ENCODE measurements around the gene TAOK3. TPM values are rescaled to one million over a fixed set of nuclear protein-coding genes. Genes with fewer than 3 reads are reported as not detected.

Gene TAOK3
- polyA plus RNA-seq (2011; rRNA removed) (48.8 and 56.4 TPM in 2 replicates), polyA minus RNA-seq (2011; rRNA and poly(A)+ RNA removed) (62.7 and 69.0 TPM in 2 replicates)

- DNase-seq (ENCODE audit: low read depth, low spot score), result peak; percentile 96
- TF ChIP-seq CTCF (IDR thresholded peaks at IDR 0.05; ENCODE audit: low read depth, low read length), result no peak
- Histone ChIP-seq H3K27ac (ENCODE audit: low read depth, low read length) (peak within 1 kb of the TSS; percentile 57), H3K4me3 (ENCODE audit: low read depth, low read length) (peak within 1 kb of the TSS; percentile 92), H3K27me3 (ENCODE audit: control insufficient read depth, insufficient read depth, low read length) (no peaks in the 10 kb centered on the region), H3K9me3 (ENCODE audit: control insufficient read depth, insufficient read depth, low read length) (peaks cover 2% of the 10 kb centered on the region; the same call in 1 of the 2 replicates)
- ChIA-PET POLR2A (interaction anchor here (0.7 to 1.7 kb wide), 9 partner anchors 14 to 248 kb away, joined by 3 to 10 read pairs (median 5); no protein-coding TSS in a partner anchor), CTCF (interaction anchor here (0.7 to 2.4 kb wide), 4 partner anchors 32 to 207 kb away, joined by 3 to 26 read pairs (median 4); no protein-coding TSS in a partner anchor)
Observed at GRCh38 chr12:118372541-118373495, at the start of gene TAOK3. Gene TAOK3, minus strand, starts transcription at chr12:118372907. Its CDS starts 117,340 bp downstream, at chr12:118255567.

- DNase-seq (ENCODE audit: low read depth, low spot score), result no peak
- POLR2A ChIA-PET, result no interaction called here
- CTCF ChIA-PET, result no interaction called here
Observed at GRCh38 chr12:118420673-118421072, 48.0 kb upstream of the TAOK3 start.

GRCh38 chr12:118418385-118419057, 45.8 kb upstream of the TAOK3 start:
- H3K4me3 ChIP-seq (ENCODE audit: low read depth, low read length), result no peak overlapping the region
- POLR2A ChIA-PET, result no interaction called here
- CTCF ChIA-PET, result no interaction called here
- no peaks in the 10 kb centered on the region for H3K27me3 ChIP-seq (ENCODE audit: control insufficient read depth, insufficient read depth, low read length)
- no peak overlapping the region for H3K27ac ChIP-seq (ENCODE audit: low read depth, low read length)
- no peak for DNase-seq (ENCODE audit: low read depth, low spot score)
- no peaks in the 10 kb centered on the region for H3K9me3 ChIP-seq (ENCODE audit: control insufficient read depth, insufficient read depth, low read length)
- TF ChIP-seq CTCF (IDR thresholded peaks at IDR 0.05; ENCODE audit: low read depth, low read length), result no peak

More at GRCh38 chr12:118420673-118421072, 48.0 kb upstream of the TAOK3 start:
- H3K4me3 ChIP-seq (ENCODE audit: low read depth, low read length), result no peak overlapping the region
- no peak overlapping the region for H3K27ac ChIP-seq (ENCODE audit: low read depth, low read length)
- TF ChIP-seq CTCF (IDR thresholded peaks at IDR 0.05; ENCODE audit: low read depth, low read length), result no peak
- no peaks in the 10 kb centered on the region for H3K9me3 ChIP-seq (ENCODE audit: control insufficient read depth, insufficient read depth, low read length)
- no peaks in the 10 kb centered on the region for H3K27me3 ChIP-seq (ENCODE audit: control insufficient read depth, insufficient read depth, low read length)

- Histone ChIP-seq H3K27ac (ENCODE audit: low read depth, low read length) (no peak overlapping the region), H3K27me3 (ENCODE audit: control insufficient read depth, insufficient read depth, low read length) (no peaks in the 10 kb centered on the region), H3K9me3 (ENCODE audit: control insufficient read depth, insufficient read depth, low read length) (no peaks in the 10 kb centered on the region), H3K4me3 (ENCODE audit: low read depth, low read length) (no peak overlapping the region)
- no peak for DNase-seq (ENCODE audit: low read depth, low spot score)
- ChIA-PET CTCF (no interaction called here), POLR2A (no interaction called here)
- no peak for TF ChIP-seq CTCF (IDR thresholded peaks at IDR 0.05; ENCODE audit: low read depth, low read length)
Observed at GRCh38 chr12:118417942-118418341, 45.2 kb upstream of the TAOK3 start.
